ENCODE results near the gene NKX6-2.
"Not testable (repeated sequence)": the region's sequence is repeated elsewhere in the genome, so short reads cannot be mapped to it uniquely, and the experiment has no call there.

NKX6-2 gene

GRCh38 chr10:132812520-132812919 is 26.6 kb upstream of the NKX6-2 start:
- DNase-seq = no peak

- no peak for DNase-seq
Measured at GRCh38 chr10:132811891-132812481, 26.0 kb upstream of the NKX6-2 start.

- no peak for DNase-seq
Measured at GRCh38 chr10:132810807-132811700, 25.1 kb upstream of the NKX6-2 start.

- no peak for DNase-seq
Measured at GRCh38 chr10:132810141-132810806, 24.3 kb upstream of the NKX6-2 start.

GRCh38 chr10:132809232-132810140 is 23.5 kb upstream of the NKX6-2 start:
- no peak for DNase-seq

- DNase-seq = no peak
Measured at GRCh38 chr10:132808383-132809231, 22.7 kb upstream of the NKX6-2 start.

- DNase-seq = no peak
Measured at GRCh38 chr10:132807621-132808049, 21.7 kb upstream of the NKX6-2 start.

- DNase-seq = no peak
Measured at GRCh38 chr10:132806561-132807003, 20.6 kb upstream of the NKX6-2 start.

GRCh38 chr10:132806110-132806509 is 20.2 kb upstream of the NKX6-2 start:
- DNase-seq = no peak

GRCh38 chr10:132805599-132805998 is 19.7 kb upstream of the NKX6-2 start:
- DNase-seq = no peak

- no peak for DNase-seq
Measured at GRCh38 chr10:132804785-132805426, 19.0 kb upstream of the NKX6-2 start.

GRCh38 chr10:132804287-132804686 is 18.3 kb upstream of the NKX6-2 start:
- no peak for DNase-seq

GRCh38 chr10:132803416-132804210 is 17.7 kb upstream of the NKX6-2 start:
- DNase-seq = no peak

- DNase-seq = no peak
Measured at GRCh38 chr10:132802694-132803320, 16.9 kb upstream of the NKX6-2 start.

GRCh38 chr10:132802048-132802447 is 16.1 kb upstream of the NKX6-2 start:
- no peak for DNase-seq

GRCh38 chr10:132799865-132800264 is 13.9 kb upstream of the NKX6-2 start:
- DNase-seq = no peak

GRCh38 chr10:132798876-132799275 is 12.9 kb upstream of the NKX6-2 start:
- DNase-seq = no peak

GRCh38 chr10:132798403-132798802 is 12.5 kb upstream of the NKX6-2 start:
- no peak for DNase-seq

GRCh38 chr10:132797986-132798385 is 12.0 kb upstream of the NKX6-2 start:
- not testable (repeated sequence) for DNase-seq

GRCh38 chr10:132796846-132797245 is 10.9 kb upstream of the NKX6-2 start:
- DNase-seq = no peak
